Suprapubic skin (tissue), 4 donors: ENCODE results near the gene TBC1D9. TPM values are rescaled to one million over a fixed set of nuclear protein-coding genes. Genes with fewer than 3 reads are reported as not detected.

Experiments used
- DNase-seq, 2 donors: peaks; one replicate each; pipeline ENCODE4 v3.0.0-alpha.2; 2019; ENCODE audit warnings: low spot score in 2 of 2
- H3K27ac ChIP-seq: fragments of 200-600 bp; sonication (generic); one replicate; pipeline ENCODE4 v1.5.1; 2019
- H3K27me3 ChIP-seq: fragments of 200-600 bp; sonication (generic); one replicate; pipeline ENCODE4 v1.5.1; 2019
- H3K36me3 ChIP-seq: fragments of 200-600 bp; sonication (generic); one replicate; pipeline ENCODE4 v1.5.1; 2019
- H3K4me1 ChIP-seq: fragments of 200-600 bp; sonication (generic); one replicate; pipeline ENCODE4 v1.5.1; 2019
- H3K4me3 ChIP-seq: fragments of 200-600 bp; sonication (generic); one replicate; pipeline ENCODE4 v1.5.1; 2019; ENCODE audit warnings: mild to moderate bottlenecking
- H3K9me3 ChIP-seq: fragments of 200-600 bp; sonication (generic); one replicate; pipeline ENCODE4 v1.5.1; 2019
- CTCF ChIP-seq, 2 donors: fragments of 200-600 bp in 1 of 2; fragments of 450-650 bp in 1 of 2; sonication (generic) in 1 of 2; IDR thresholded peaks; one replicate each; pipeline ENCODE4 v1.5.1; 2016 to 2019; ENCODE audit warnings: antibody characterized with exemption in 2 of 2, mild to moderate bottlenecking in 1 of 2, moderate library complexity in 1 of 2
- EP300 ChIP-seq: sonication (generic); formaldehyde crosslinking; IDR thresholded peaks from one replicate; pipeline ENCODE4 v1.6.1; 2017; ENCODE audit warnings: antibody characterized with exemption
- POLR2A ChIP-seq, 2 donors: fragments of 450-650 bp; IDR thresholded peaks; one replicate each; pipeline ENCODE4 v1.6.1; 2017; ENCODE audit warnings: antibody characterized with exemption in 2 of 2, mild to moderate bottlenecking in 2 of 2, moderate library complexity in 2 of 2
- POLR2AphosphoS5 ChIP-seq, 3 donors: sonication (generic); formaldehyde crosslinking; IDR thresholded peaks; one replicate each; pipeline ENCODE4 v1.6.1; 2017; ENCODE audit warnings: antibody characterized with exemption in 3 of 3
- WGBS: methylation state at CpG from one replicate; pipeline ENCODE4 v1.1.5; 2018; 5-methylcytosine and 5-hydroxymethylcytosine counted together
- total RNA-seq, 4 donors: library from RNA; depleted of rRNA; stranded (reverse); fragments of >200 nt; gene quantifications; one replicate each; pipeline ENCODE4 v1.1.0, GENCODE V29; 2016

The TBC1D9 gene
- total RNA-seq, 4 donors from 2014 or later, result 5.7 to 9.8 (median 8.9) TPM

- TF ChIP-seq POLR2A (IDR thresholded peaks at IDR 0.05) (no peak), CTCF (IDR thresholded peaks at IDR 0.05) (no peak), EP300 (no peak), POLR2AphosphoS5 (IDR thresholded peaks at IDR 0.05) (no peak)
- Histone ChIP-seq H3K4me1 (peaks cover 19% of the 10 kb centered on the region), H3K9me3 (no peaks in the 10 kb centered on the region), H3K36me3 (peaks cover 5% of the 10 kb centered on the region), H3K4me3 (no peak overlapping the region), H3K27ac (peak overlapping the region; percentile 25), H3K27me3 (no peaks in the 10 kb centered on the region)
- WGBS, result 69% methylated on average over 6 of the region's 6 CpGs
- no peak for DNase-seq
Measured at GRCh38 chr4:140702096-140702757, 54.0 kb downstream of the TBC1D9 start.

- H3K9me3 ChIP-seq, result no peaks in the 10 kb centered on the region
- 92% methylated on average over 6 of the region's 6 CpGs for WGBS
- peaks cover 19% of the 10 kb centered on the region for H3K4me1 ChIP-seq
- TF ChIP-seq EP300 (no peak), CTCF (IDR thresholded peaks at IDR 0.05) (no peak)
- no peak overlapping the region for H3K27ac ChIP-seq
- no peaks in the 10 kb centered on the region for H3K27me3 ChIP-seq
- peaks cover 5% of the 10 kb centered on the region for H3K36me3 ChIP-seq
- H3K4me3 ChIP-seq, result no peak overlapping the region
- DNase-seq, result no peak
Measured at GRCh38 chr4:140701071-140701470, 55.1 kb downstream of the TBC1D9 start.

DNA sequence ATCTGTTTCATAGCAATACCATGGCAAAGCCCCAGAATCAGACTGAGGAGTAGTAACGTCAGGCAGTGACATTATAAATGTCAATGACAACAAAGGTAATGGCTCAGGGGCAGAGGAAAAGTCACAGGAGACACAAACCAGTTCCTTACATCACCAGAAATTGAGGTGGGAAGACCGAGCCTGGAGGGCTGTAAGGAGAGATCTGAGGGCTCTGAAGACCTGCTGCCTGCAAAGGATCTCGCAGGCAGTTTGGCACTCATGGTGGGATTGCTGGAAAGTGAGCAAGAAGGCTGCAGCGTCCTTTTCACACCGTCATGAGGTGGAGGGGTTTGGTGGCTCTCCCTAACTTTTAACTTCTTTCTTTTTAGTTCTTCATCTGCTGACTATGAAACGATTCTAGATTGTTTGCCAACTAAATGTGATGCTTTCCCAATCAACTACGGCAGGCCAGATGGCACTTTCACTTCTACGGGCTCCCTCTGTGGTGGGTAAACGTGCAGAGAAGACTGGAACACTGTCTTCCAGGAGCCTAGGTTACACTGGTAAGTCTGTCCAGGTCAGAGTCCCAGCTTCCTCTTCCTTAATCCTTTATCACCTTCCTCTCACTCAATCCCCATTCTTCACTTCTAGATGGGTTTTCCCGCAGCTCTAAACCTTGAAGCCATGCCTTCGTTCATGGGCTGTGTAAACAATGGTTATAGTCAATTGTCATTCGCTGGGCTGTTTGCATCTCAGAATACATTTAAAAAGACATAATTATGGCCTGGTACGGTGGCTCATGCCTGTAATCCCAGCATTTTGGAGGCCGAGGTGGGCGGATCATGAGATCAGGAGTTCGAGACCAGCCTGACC lies 58.2 kb downstream of the TBC1D9 start:
- Histone ChIP-seq H3K4me3 (no peak overlapping the region), H3K27ac (no peak overlapping the region)
- no peak for TF ChIP-seq CTCF (IDR thresholded peaks at IDR 0.05)
- no peak for TF ChIP-seq POLR2A (IDR thresholded peaks at IDR 0.05)
- TF ChIP-seq EP300, result no peak
- TF ChIP-seq POLR2AphosphoS5 (IDR thresholded peaks at IDR 0.05), result no peak

GRCh38 chr4:140695483-140695882 lies 60.7 kb downstream of the TBC1D9 start:
- Histone ChIP-seq H3K4me3 (no peak overlapping the region), H3K27me3 (no peaks in the 10 kb centered on the region), H3K36me3 (no peaks in the 10 kb centered on the region), H3K27ac (no peak overlapping the region), H3K4me1 (peaks cover 9% of the 10 kb centered on the region), H3K9me3 (no peaks in the 10 kb centered on the region)
- DNase-seq, result no peak
- no peak for TF ChIP-seq CTCF (IDR thresholded peaks at IDR 0.05)
- TF ChIP-seq POLR2A (IDR thresholded peaks at IDR 0.05), result no peak
- TF ChIP-seq POLR2AphosphoS5 (IDR thresholded peaks at IDR 0.05), result no peak
- no peak for TF ChIP-seq EP300

More for the DNA sequence above, 58.2 kb downstream of the TBC1D9 start:
- Histone ChIP-seq H3K4me1 (peaks cover 18% of the 10 kb centered on the region), H3K27me3 (no peaks in the 10 kb centered on the region), H3K9me3 (no peaks in the 10 kb centered on the region), H3K36me3 (peaks cover 5% of the 10 kb centered on the region)
- no peak for DNase-seq
- WGBS, result 82% methylated on average over 16 of the region's 16 CpGs

- Histone ChIP-seq H3K9me3 (no peaks in the 10 kb centered on the region), H3K4me1 (peaks cover 9% of the 10 kb centered on the region), H3K27ac (no peak overlapping the region), H3K27me3 (no peaks in the 10 kb centered on the region), H3K36me3 (no peaks in the 10 kb centered on the region), H3K4me3 (no peak overlapping the region)
- no peak for DNase-seq
- TF ChIP-seq POLR2A (IDR thresholded peaks at IDR 0.05) (no peak), POLR2AphosphoS5 (IDR thresholded peaks at IDR 0.05) (no peak), CTCF (IDR thresholded peaks at IDR 0.05) (no peak), EP300 (no peak)
- WGBS, result 97% methylated on average over 1 of the region's 1 CpG
Measured at GRCh38 chr4:140693562-140693961, 62.6 kb downstream of the TBC1D9 start.
